PFSK-1 (cell line): ENCODE results near the gene PI4KA.

Experiments used
- SIN3A ChIP-seq: IDR thresholded peaks from 2 replicates; pipeline ENCODE4 v1.6.1; 2012; ENCODE audit warnings: mild to moderate bottlenecking, low read length, moderate library complexity, borderline replicate concordance; ENCODE audit not compliant: insufficient read depth
- TF ChIP-seq, protein P1 (sequence below), 2 experiments: IDR thresholded peaks; 2 replicates each; pipeline versions ENCODE4 v1.6.1 to v1.8.0; 2011 to 2012; ENCODE audit warnings: low read depth in 2 of 2, low read length in 2 of 2, control low read depth in 1 of 2, inconsistent platforms in 1 of 2, mild to moderate bottlenecking in 1 of 2, moderate library complexity in 1 of 2; ENCODE audit not compliant: insufficient read depth in 1 of 2

DNA sequence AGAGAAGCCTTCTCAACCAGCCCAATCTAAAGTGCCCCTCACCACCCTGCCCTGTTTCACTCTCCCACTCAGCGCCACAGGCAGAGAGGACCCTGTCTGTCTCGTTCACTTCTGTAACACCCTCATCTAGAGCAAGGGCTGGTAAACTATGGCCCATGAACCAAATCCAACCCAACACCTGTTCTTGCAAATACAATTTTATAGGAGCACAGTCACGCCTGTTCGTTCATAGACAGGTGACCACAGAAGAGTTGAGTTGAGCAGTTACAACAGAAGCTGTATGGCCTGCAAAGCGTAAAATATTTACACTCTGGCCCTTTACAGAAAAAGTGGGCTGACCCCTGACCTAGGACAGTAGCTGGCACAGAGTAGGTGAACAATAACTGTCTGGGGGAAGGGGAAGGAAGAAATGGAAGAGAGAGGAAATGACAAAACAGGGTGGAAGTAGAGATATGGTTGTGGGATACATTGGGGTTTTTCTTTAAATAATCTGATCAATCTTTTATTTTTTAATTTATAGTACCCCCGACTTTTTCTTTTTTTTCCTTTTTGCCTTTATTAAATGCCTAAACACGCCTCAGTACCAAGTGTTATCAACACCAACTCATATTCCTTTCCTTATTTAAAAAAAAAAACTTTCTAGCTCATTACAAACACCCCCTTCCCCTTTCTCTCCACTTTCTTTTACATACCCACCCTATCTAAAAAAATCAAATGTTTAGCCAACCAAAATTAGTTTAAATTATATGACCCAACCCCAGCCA, 63.8 kb downstream of the PI4KA start:
- TF ChIP-seq SIN3A = no peak
- TF ChIP-seq, protein P1, sequence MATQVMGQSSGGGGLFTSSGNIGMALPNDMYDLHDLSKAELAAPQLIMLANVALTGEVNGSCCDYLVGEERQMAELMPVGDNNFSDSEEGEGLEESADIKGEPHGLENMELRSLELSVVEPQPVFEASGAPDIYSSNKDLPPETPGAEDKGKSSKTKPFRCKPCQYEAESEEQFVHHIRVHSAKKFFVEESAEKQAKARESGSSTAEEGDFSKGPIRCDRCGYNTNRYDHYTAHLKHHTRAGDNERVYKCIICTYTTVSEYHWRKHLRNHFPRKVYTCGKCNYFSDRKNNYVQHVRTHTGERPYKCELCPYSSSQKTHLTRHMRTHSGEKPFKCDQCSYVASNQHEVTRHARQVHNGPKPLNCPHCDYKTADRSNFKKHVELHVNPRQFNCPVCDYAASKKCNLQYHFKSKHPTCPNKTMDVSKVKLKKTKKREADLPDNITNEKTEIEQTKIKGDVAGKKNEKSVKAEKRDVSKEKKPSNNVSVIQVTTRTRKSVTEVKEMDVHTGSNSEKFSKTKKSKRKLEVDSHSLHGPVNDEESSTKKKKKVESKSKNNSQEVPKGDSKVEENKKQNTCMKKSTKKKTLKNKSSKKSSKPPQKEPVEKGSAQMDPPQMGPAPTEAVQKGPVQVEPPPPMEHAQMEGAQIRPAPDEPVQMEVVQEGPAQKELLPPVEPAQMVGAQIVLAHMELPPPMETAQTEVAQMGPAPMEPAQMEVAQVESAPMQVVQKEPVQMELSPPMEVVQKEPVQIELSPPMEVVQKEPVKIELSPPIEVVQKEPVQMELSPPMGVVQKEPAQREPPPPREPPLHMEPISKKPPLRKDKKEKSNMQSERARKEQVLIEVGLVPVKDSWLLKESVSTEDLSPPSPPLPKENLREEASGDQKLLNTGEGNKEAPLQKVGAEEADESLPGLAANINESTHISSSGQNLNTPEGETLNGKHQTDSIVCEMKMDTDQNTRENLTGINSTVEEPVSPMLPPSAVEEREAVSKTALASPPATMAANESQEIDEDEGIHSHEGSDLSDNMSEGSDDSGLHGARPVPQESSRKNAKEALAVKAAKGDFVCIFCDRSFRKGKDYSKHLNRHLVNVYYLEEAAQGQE (IDR thresholded peaks at IDR 0.05; ENCODE audit: insufficient read depth in 1 of 2, low read depth in 2 of 2, low read length in 2 of 2) = no peak
